ENCODE results near the gene PHF12.

DNA sequence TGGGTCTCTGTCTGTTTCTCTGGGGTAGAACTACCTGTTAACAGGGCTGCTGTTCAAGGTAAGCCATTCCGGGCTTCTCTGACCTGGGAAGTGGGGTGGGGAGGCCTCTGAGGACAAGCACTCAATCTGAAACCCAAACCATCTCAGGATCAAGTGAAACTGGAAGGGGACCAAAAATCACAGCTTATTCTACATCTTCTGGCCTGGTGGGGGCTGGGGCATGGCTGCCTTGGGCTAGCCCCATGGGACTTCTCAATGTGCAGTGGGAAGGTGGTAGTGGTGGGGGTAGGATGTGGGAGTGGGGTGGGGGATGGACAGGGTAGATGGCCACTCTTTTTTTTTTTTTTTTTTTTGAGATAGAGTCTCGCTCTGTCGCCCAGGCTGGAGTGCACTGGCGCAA is 59.3 kb downstream of the PHF12 start:
- TF ChIP-seq, protein P1, sequence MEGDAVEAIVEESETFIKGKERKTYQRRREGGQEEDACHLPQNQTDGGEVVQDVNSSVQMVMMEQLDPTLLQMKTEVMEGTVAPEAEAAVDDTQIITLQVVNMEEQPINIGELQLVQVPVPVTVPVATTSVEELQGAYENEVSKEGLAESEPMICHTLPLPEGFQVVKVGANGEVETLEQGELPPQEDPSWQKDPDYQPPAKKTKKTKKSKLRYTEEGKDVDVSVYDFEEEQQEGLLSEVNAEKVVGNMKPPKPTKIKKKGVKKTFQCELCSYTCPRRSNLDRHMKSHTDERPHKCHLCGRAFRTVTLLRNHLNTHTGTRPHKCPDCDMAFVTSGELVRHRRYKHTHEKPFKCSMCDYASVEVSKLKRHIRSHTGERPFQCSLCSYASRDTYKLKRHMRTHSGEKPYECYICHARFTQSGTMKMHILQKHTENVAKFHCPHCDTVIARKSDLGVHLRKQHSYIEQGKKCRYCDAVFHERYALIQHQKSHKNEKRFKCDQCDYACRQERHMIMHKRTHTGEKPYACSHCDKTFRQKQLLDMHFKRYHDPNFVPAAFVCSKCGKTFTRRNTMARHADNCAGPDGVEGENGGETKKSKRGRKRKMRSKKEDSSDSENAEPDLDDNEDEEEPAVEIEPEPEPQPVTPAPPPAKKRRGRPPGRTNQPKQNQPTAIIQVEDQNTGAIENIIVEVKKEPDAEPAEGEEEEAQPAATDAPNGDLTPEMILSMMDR (CRISPR knock-in tag; IDR thresholded peaks at IDR 0.05) = no peak
- TF ChIP-seq NBN (conservative IDR thresholded peaks at IDR 0.05) = no peak
- TF ChIP-seq POLR2A (IDR thresholded peaks at IDR 0.05; ENCODE audit: insufficient read depth in 1 of 2, low read depth in 2 of 2, low read length in 2 of 2) = no peak
- no peak for TF ChIP-seq TARDBP (CRISPR knock-in tag; IDR thresholded peaks at IDR 0.05)
- TF ChIP-seq ARNTL (CRISPR knock-in tag; IDR thresholded peaks at IDR 0.05) = no peak
- TF ChIP-seq, protein P2, sequence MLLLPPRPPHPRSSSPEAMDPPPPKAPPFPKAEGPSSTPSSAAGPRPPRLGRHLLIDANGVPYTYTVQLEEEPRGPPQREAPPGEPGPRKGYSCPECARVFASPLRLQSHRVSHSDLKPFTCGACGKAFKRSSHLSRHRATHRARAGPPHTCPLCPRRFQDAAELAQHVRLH (CRISPR knock-in tag; IDR thresholded peaks at IDR 0.05; ENCODE audit: borderline replicate concordance, low read depth) = no peak
- no peak for TF ChIP-seq ZNF282 (IDR thresholded peaks at IDR 0.05; ENCODE audit: partially characterized antibody)
- TF ChIP-seq, protein P3, sequence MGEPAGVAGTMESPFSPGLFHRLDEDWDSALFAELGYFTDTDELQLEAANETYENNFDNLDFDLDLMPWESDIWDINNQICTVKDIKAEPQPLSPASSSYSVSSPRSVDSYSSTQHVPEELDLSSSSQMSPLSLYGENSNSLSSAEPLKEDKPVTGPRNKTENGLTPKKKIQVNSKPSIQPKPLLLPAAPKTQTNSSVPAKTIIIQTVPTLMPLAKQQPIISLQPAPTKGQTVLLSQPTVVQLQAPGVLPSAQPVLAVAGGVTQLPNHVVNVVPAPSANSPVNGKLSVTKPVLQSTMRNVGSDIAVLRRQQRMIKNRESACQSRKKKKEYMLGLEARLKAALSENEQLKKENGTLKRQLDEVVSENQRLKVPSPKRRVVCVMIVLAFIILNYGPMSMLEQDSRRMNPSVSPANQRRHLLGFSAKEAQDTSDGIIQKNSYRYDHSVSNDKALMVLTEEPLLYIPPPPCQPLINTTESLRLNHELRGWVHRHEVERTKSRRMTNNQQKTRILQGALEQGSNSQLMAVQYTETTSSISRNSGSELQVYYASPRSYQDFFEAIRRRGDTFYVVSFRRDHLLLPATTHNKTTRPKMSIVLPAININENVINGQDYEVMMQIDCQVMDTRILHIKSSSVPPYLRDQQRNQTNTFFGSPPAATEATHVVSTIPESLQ (CRISPR knock-in tag; conservative IDR thresholded peaks at IDR 0.05) = no peak
- TF ChIP-seq ARNT (IDR thresholded peaks at IDR 0.05) = no peak
- TF ChIP-seq, protein P4, sequence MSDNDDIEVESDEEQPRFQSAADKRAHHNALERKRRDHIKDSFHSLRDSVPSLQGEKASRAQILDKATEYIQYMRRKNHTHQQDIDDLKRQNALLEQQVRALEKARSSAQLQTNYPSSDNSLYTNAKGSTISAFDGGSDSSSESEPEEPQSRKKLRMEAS (IDR thresholded peaks at IDR 0.05) = no peak
- no peak for TF ChIP-seq ZNF468 (CRISPR knock-in tag; IDR thresholded peaks at IDR 0.05)
- TF ChIP-seq JUNB (CRISPR knock-in tag; IDR thresholded peaks at IDR 0.05; ENCODE audit: borderline replicate concordance) = no peak
- TF ChIP-seq, protein P5, sequence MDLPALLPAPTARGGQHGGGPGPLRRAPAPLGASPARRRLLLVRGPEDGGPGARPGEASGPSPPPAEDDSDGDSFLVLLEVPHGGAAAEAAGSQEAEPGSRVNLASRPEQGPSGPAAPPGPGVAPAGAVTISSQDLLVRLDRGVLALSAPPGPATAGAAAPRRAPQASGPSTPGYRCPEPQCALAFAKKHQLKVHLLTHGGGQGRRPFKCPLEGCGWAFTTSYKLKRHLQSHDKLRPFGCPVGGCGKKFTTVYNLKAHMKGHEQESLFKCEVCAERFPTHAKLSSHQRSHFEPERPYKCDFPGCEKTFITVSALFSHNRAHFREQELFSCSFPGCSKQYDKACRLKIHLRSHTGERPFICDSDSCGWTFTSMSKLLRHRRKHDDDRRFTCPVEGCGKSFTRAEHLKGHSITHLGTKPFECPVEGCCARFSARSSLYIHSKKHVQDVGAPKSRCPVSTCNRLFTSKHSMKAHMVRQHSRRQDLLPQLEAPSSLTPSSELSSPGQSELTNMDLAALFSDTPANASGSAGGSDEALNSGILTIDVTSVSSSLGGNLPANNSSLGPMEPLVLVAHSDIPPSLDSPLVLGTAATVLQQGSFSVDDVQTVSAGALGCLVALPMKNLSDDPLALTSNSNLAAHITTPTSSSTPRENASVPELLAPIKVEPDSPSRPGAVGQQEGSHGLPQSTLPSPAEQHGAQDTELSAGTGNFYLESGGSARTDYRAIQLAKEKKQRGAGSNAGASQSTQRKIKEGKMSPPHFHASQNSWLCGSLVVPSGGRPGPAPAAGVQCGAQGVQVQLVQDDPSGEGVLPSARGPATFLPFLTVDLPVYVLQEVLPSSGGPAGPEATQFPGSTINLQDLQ (CRISPR knock-in tag; IDR thresholded peaks at IDR 0.05) = no peak
- no peak for TF ChIP-seq NPAS2 (CRISPR knock-in tag; IDR thresholded peaks at IDR 0.05; ENCODE audit: borderline replicate concordance)
